GM18511 (cell line): ENCODE data around the gene UBXN10.

Experiments used
- ATAC-seq: cut with Tn5 transposase; IDR thresholded peaks from one replicate; pipeline ENCODE4 v1.9.1; 2021; ENCODE audit warnings: mild to moderate bottlenecking, moderate library complexity; ENCODE audit not compliant: unreplicated experiment

The UBXN10 gene

GRCh38 chr1:20233394-20233793, 47.5 kb downstream of the UBXN10 start:
- no peak for ATAC-seq

GRCh38 chr1:20233866-20234265, 48.0 kb downstream of the UBXN10 start:
- no peak for ATAC-seq

- no peak for ATAC-seq
Measured at GRCh38 chr1:20234788-20235535, 49.1 kb downstream of the UBXN10 start.

GRCh38 chr1:20237646-20238045, 51.8 kb downstream of the UBXN10 start:
- no peak for ATAC-seq

GRCh38 chr1:20240012-20240411, 54.1 kb downstream of the UBXN10 start:
- ATAC-seq: no peak

- no peak for ATAC-seq
Measured at GRCh38 chr1:20242890-20243479, 57.1 kb downstream of the UBXN10 start.
